GM18873 (cell line): ENCODE results near the gene CCDC57.
"Not testable (repeated sequence)": the region's sequence is repeated elsewhere in the genome, so short reads cannot be mapped to it uniquely, and the experiment has no call there.

ENCODE experiments used
- ATAC-seq: cut with Tn5 transposase; IDR thresholded peaks from one replicate; pipeline ENCODE4 v1.9.1; 2021; ENCODE audit warnings: mild to moderate bottlenecking, moderate library complexity, moderate number of reproducible peaks; ENCODE audit not compliant: unreplicated experiment, low FRiP score

The CCDC57 gene

GRCh38 chr17:82158825-82159224 is 53.8 kb downstream of the CCDC57 start:
- ATAC-seq: no peak

GRCh38 chr17:82157046-82158035 is 55.3 kb downstream of the CCDC57 start:
- no peak for ATAC-seq

GRCh38 chr17:82156284-82156925 is 56.2 kb downstream of the CCDC57 start:
- no peak for ATAC-seq

- no peak for ATAC-seq
Measured at GRCh38 chr17:82155606-82156005, 57.0 kb downstream of the CCDC57 start.

GRCh38 chr17:82154881-82155331 is 57.7 kb downstream of the CCDC57 start:
- ATAC-seq: no peak

- ATAC-seq: no peak
Measured at GRCh38 chr17:82153745-82154375, 58.8 kb downstream of the CCDC57 start.

GRCh38 chr17:82153295-82153691 is 59.3 kb downstream of the CCDC57 start:
- no peak for ATAC-seq

GRCh38 chr17:82152556-82153294 is 59.9 kb downstream of the CCDC57 start:
- ATAC-seq: no peak

- no peak for ATAC-seq
Measured at GRCh38 chr17:82152114-82152513, 60.5 kb downstream of the CCDC57 start.

GRCh38 chr17:82151106-82151957 is 61.3 kb downstream of the CCDC57 start:
- no peak for ATAC-seq

- ATAC-seq: no peak
Measured at GRCh38 chr17:82149401-82150099, 63.1 kb downstream of the CCDC57 start.

GRCh38 chr17:82148997-82149396 is 63.6 kb downstream of the CCDC57 start:
- no peak for ATAC-seq

- ATAC-seq: no peak
Measured at GRCh38 chr17:82148011-82148410, 64.6 kb downstream of the CCDC57 start.

GRCh38 chr17:82146663-82147654 is 65.7 kb downstream of the CCDC57 start:
- no peak for ATAC-seq

GRCh38 chr17:82145550-82146155 is 67.0 kb downstream of the CCDC57 start:
- no peak for ATAC-seq

- ATAC-seq: no peak
Measured at GRCh38 chr17:82143333-82143732, 69.3 kb downstream of the CCDC57 start.

GRCh38 chr17:82139961-82140360 is 72.7 kb downstream of the CCDC57 start:
- not testable (repeated sequence) for ATAC-seq
